ENCODE data around the gene PREB. TPM values are rescaled to one million over a fixed set of nuclear protein-coding genes. Genes with fewer than 3 reads are reported as not detected.

PREB gene
- total RNA-seq, 2 donors from 2014 or later = 47.5 to 51.4 TPM

- Histone ChIP-seq H3K36me3 (no peaks in the 10 kb centered on the region), H3K27ac (no peak overlapping the region), H3K4me3 (no peak overlapping the region), H3K9me3 (no peaks in the 10 kb centered on the region), H3K4me1 (no peaks in the 10 kb centered on the region), H3K27me3 (no peaks in the 10 kb centered on the region)
- DNase-seq (ENCODE audit: low spot score) = no peak
- no peak for TF ChIP-seq CTCF (IDR thresholded peaks at IDR 0.05)
Observed at GRCh38 chr2:27109083-27109482, 25.4 kb downstream of the PREB start.

GRCh38 chr2:27108221-27108620 is 26.2 kb downstream of the PREB start:
- H3K9me3 ChIP-seq = no peaks in the 10 kb centered on the region
- TF ChIP-seq CTCF (IDR thresholded peaks at IDR 0.05) = no peak
- no peak for DNase-seq (ENCODE audit: low spot score)
- no peaks in the 10 kb centered on the region for H3K27me3 ChIP-seq
- H3K27ac ChIP-seq = no peak overlapping the region
- H3K4me1 ChIP-seq = no peaks in the 10 kb centered on the region
- no peak overlapping the region for H3K4me3 ChIP-seq
- H3K36me3 ChIP-seq = no peaks in the 10 kb centered on the region

- Histone ChIP-seq H3K9me3 (no peaks in the 10 kb centered on the region), H3K4me1 (no peaks in the 10 kb centered on the region), H3K27ac (no peak overlapping the region), H3K27me3 (no peaks in the 10 kb centered on the region), H3K36me3 (no peaks in the 10 kb centered on the region), H3K4me3 (no peak overlapping the region)
- DNase-seq (ENCODE audit: low spot score) = no peak
- no peak for TF ChIP-seq CTCF (IDR thresholded peaks at IDR 0.05)
Observed at GRCh38 chr2:27105981-27106380, 28.5 kb downstream of the PREB start.

GRCh38 chr2:27102329-27102728 is 32.1 kb downstream of the PREB start:
- no peaks in the 10 kb centered on the region for H3K9me3 ChIP-seq
- no peak overlapping the region for H3K27ac ChIP-seq
- DNase-seq (ENCODE audit: low spot score) = no peak
- no peak for TF ChIP-seq CTCF (IDR thresholded peaks at IDR 0.05)
- no peak overlapping the region for H3K4me3 ChIP-seq
- H3K4me1 ChIP-seq = no peaks in the 10 kb centered on the region
- no peaks in the 10 kb centered on the region for H3K27me3 ChIP-seq
- H3K36me3 ChIP-seq = no peaks in the 10 kb centered on the region

- no peaks in the 10 kb centered on the region for H3K36me3 ChIP-seq
- H3K4me3 ChIP-seq = no peak overlapping the region
- H3K27ac ChIP-seq = no peak overlapping the region
- DNase-seq (ENCODE audit: low spot score) = no peak
- no peak for TF ChIP-seq CTCF (IDR thresholded peaks at IDR 0.05)
- no peaks in the 10 kb centered on the region for H3K9me3 ChIP-seq
- peaks cover 0 to 15% of the 10 kb centered on the region in 2 donors for H3K4me1 ChIP-seq
- H3K27me3 ChIP-seq = no peaks in the 10 kb centered on the region
Observed at GRCh38 chr2:27100036-27100435, 34.4 kb downstream of the PREB start.

- H3K9me3 ChIP-seq = no peaks in the 10 kb centered on the region
- no peak for DNase-seq (ENCODE audit: low spot score)
- TF ChIP-seq CTCF (IDR thresholded peaks at IDR 0.05) = no peak
Observed at GRCh38 chr2:27099334-27099955, 35.0 kb downstream of the PREB start.

More at GRCh38 chr2:27099334-27099955, 35.0 kb downstream of the PREB start:
- no peak overlapping the region for H3K27ac ChIP-seq
- H3K27me3 ChIP-seq = no peaks in the 10 kb centered on the region
- H3K4me3 ChIP-seq = no peak overlapping the region
- H3K36me3 ChIP-seq = no peaks in the 10 kb centered on the region
- peaks cover 0 to 15% of the 10 kb centered on the region in 2 donors for H3K4me1 ChIP-seq
